Measurements from ENCODE around the gene YTHDF1.
"Not testable (repeated sequence)": the region's sequence is repeated elsewhere in the genome, so short reads cannot be mapped to it uniquely, and the experiment has no call there.

The YTHDF1 gene

GRCh38 chr20:63216041-63216848 lies at the start of gene YTHDF1:
TSS of gene YTHDF1 (minus strand) at chr20:63216131. CDS start at chr20:63215892, 239 bp downstream.
- DNase-seq = peak; percentile 94

GRCh38 chr20:63264519-63264918 lies 48.6 kb upstream of the YTHDF1 start:
- DNase-seq = peak; percentile 2

- DNase-seq = no peak
These were observed 48.1 kb upstream of the YTHDF1 start for GRCh38 chr20:63264000-63264399.

- DNase-seq = no peak
These were observed 46.9 kb upstream of the YTHDF1 start for GRCh38 chr20:63262836-63263235.

GRCh38 chr20:63261795-63262528 lies 46.0 kb upstream of the YTHDF1 start:
- no peak for DNase-seq

- DNase-seq = peak; percentile 39
These were observed 45.3 kb upstream of the YTHDF1 start for GRCh38 chr20:63261060-63261794.

GRCh38 chr20:63260521-63260920 lies 44.6 kb upstream of the YTHDF1 start:
- no peak for DNase-seq

GRCh38 chr20:63259734-63260460 lies 44.0 kb upstream of the YTHDF1 start:
- no peak for DNase-seq

GRCh38 chr20:63258781-63259180 lies 42.9 kb upstream of the YTHDF1 start:
- DNase-seq = no peak

GRCh38 chr20:63257629-63258028 lies 41.7 kb upstream of the YTHDF1 start:
- DNase-seq = no peak

- no peak for DNase-seq
These were observed 41.0 kb upstream of the YTHDF1 start for GRCh38 chr20:63256954-63257353.

GRCh38 chr20:63255931-63256704 lies 40.2 kb upstream of the YTHDF1 start:
- no peak for DNase-seq

- DNase-seq = no peak
These were observed 38.9 kb upstream of the YTHDF1 start for GRCh38 chr20:63254606-63255384.

GRCh38 chr20:63254232-63254605 lies 38.3 kb upstream of the YTHDF1 start, which contains the start of gene NKAIN4:
TSS of gene NKAIN4 (minus strand) at chr20:63254463. CDS start at chr20:63254450, 13 bp downstream.
- no peak for DNase-seq

- DNase-seq = no peak
These were observed 37.7 kb upstream of the YTHDF1 start for GRCh38 chr20:63253438-63254231.

- no peak for DNase-seq
These were observed 37.1 kb upstream of the YTHDF1 start for GRCh38 chr20:63253065-63253437.

- DNase-seq = peak; percentile 64
These were observed 36.4 kb upstream of the YTHDF1 start for GRCh38 chr20:63252284-63252711.

- not testable (repeated sequence) for DNase-seq
These were observed 35.4 kb upstream of the YTHDF1 start for GRCh38 chr20:63251350-63251749.

- DNase-seq = no peak
These were observed 34.0 kb upstream of the YTHDF1 start for GRCh38 chr20:63249891-63250290.

Data from midbrain (tissue), 1 donor.